Panc1 (cell line): ENCODE data around the gene TXK.

ENCODE experiments used
- POLR2AphosphoS5 ChIP-seq: IDR thresholded peaks from 2 replicates; pipeline ENCODE4 v1.6.1; 2012; ENCODE audit warnings: mild to moderate bottlenecking, low read depth, low read length, moderate library complexity
- TF ChIP-seq, protein P1 (sequence below): fragments of 450-650 bp; IDR thresholded peaks from 2 replicates; pipeline ENCODE4 v1.5.1; 2017; ENCODE audit warnings: mild to moderate bottlenecking

DNA sequence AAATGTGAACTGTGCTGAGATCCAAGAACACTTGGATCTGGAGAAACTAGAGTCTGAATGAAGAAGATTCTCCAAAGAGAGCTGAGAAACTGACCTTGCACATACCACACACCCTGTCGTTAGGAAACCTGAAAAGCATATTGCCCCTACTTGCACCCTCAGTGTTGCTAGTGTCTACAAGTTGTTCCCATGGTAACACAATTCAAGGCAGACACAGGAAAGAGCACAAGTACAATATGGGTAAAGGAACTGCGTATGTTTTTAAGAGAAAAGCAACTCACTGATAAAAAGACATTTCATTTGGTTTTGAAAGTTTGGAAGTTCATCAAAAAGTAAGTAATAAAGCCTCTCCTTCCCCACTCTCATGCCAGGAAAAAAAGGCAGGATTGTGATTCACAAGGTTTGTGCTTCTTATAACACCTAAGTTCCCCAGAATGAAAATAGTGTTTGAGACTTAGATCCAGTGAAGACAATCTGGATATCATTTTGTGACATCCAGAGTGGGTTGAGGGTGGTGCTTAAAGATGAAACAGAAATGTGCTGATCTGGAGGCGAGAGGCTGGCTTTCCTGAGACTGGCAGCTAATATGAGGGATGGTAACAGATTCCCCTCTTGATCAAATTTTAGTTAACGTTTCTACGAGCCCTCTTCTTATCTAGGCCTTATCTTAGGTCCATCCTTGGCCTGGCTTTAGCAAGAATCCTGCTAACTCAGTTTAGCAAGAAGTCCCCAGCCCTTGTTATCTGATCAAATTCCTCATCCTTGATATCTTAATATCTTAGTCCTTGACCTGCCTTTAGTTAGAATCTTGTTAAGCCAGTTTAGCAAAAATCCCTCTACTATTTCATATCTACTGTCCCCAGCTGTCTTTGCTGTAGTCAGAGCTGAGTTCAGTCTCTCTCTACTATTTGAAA lies 75.2 kb downstream of the TXK start:
- TF ChIP-seq, protein P1, sequence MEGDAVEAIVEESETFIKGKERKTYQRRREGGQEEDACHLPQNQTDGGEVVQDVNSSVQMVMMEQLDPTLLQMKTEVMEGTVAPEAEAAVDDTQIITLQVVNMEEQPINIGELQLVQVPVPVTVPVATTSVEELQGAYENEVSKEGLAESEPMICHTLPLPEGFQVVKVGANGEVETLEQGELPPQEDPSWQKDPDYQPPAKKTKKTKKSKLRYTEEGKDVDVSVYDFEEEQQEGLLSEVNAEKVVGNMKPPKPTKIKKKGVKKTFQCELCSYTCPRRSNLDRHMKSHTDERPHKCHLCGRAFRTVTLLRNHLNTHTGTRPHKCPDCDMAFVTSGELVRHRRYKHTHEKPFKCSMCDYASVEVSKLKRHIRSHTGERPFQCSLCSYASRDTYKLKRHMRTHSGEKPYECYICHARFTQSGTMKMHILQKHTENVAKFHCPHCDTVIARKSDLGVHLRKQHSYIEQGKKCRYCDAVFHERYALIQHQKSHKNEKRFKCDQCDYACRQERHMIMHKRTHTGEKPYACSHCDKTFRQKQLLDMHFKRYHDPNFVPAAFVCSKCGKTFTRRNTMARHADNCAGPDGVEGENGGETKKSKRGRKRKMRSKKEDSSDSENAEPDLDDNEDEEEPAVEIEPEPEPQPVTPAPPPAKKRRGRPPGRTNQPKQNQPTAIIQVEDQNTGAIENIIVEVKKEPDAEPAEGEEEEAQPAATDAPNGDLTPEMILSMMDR = no peak
- TF ChIP-seq POLR2AphosphoS5 = no peak
